GM19043 (cell line): Measurements from ENCODE around the gene SDK1.

Experiments used
- ATAC-seq: cut with Tn5 transposase; IDR thresholded peaks from one replicate; pipeline ENCODE4 v1.9.1; 2021; ENCODE audit warnings: low read depth; ENCODE audit not compliant: unreplicated experiment

SDK1 gene

GRCh38 chr7:3844540-3845151 lies 543.6 kb downstream of the SDK1 start:
- no peak for ATAC-seq

GRCh38 chr7:3846738-3847137 lies 545.7 kb downstream of the SDK1 start:
- ATAC-seq = no peak

GRCh38 chr7:3847336-3847735 lies 546.3 kb downstream of the SDK1 start:
- ATAC-seq = no peak

- no peak for ATAC-seq
These were observed 558.4 kb downstream of the SDK1 start for GRCh38 chr7:3859431-3859830.

- no peak for ATAC-seq
These were observed 559.9 kb downstream of the SDK1 start for GRCh38 chr7:3860932-3861331.

- ATAC-seq = no peak
These were observed 560.3 kb downstream of the SDK1 start for GRCh38 chr7:3861386-3861785.

GRCh38 chr7:3861941-3862340 lies 560.9 kb downstream of the SDK1 start:
- no peak for ATAC-seq

GRCh38 chr7:3862774-3863173 lies 561.7 kb downstream of the SDK1 start:
- no peak for ATAC-seq

- no peak for ATAC-seq
These were observed 565.2 kb downstream of the SDK1 start for GRCh38 chr7:3866277-3866676.

GRCh38 chr7:3867863-3868262 lies 566.8 kb downstream of the SDK1 start:
- ATAC-seq = no peak

- ATAC-seq = no peak
These were observed 578.5 kb downstream of the SDK1 start for GRCh38 chr7:3879355-3880075.

GRCh38 chr7:3880228-3880987 lies 579.4 kb downstream of the SDK1 start:
- ATAC-seq = no peak

GRCh38 chr7:3882782-3883181 lies 581.7 kb downstream of the SDK1 start:
- no peak for ATAC-seq

- no peak for ATAC-seq
These were observed 583.5 kb downstream of the SDK1 start for GRCh38 chr7:3884543-3884942.

- no peak for ATAC-seq
These were observed 586.1 kb downstream of the SDK1 start for GRCh38 chr7:3887096-3887690.

- no peak for ATAC-seq
These were observed 587.0 kb downstream of the SDK1 start for GRCh38 chr7:3888096-3888495.

GRCh38 chr7:3892157-3892556 lies 591.1 kb downstream of the SDK1 start:
- no peak for ATAC-seq

GRCh38 chr7:3892686-3893085 lies 591.6 kb downstream of the SDK1 start:
- ATAC-seq = no peak

- no peak for ATAC-seq
These were observed 592.2 kb downstream of the SDK1 start for GRCh38 chr7:3893151-3893788.

GRCh38 chr7:3893789-3894153 lies 592.7 kb downstream of the SDK1 start:
- no peak for ATAC-seq
